HFFc6 (cell line): ENCODE measurements around the gene DGKQ. TPM values are rescaled to one million over a fixed set of nuclear protein-coding genes. Genes with fewer than 3 reads are reported as not detected.

Experiments used
- DNase-seq: peaks from one replicate; pipeline ENCODE4 v3.0.0-alpha.2; 2018
- H3K27ac Mint-ChIP-seq: 2 replicates; pipeline ENCODE4 v1.8.0; 2020; ENCODE audit warnings: mild to moderate bottlenecking, mixed read lengths
- H3K27me3 Mint-ChIP-seq: 2 replicates; pipeline ENCODE4 v1.8.0; 2021; ENCODE audit warnings: mild to moderate bottlenecking, moderate library complexity, mixed read lengths; ENCODE audit not compliant: insufficient read depth
- H3K36me3 Mint-ChIP-seq: 2 replicates; pipeline ENCODE4 v1.8.0; 2021; ENCODE audit warnings: low read depth, mixed read lengths
- H3K4me1 Mint-ChIP-seq: 2 replicates; pipeline ENCODE4 v1.8.0; 2020; ENCODE audit warnings: low read depth, mixed read lengths
- H3K4me3 Mint-ChIP-seq: 2 replicates; pipeline ENCODE4 v1.8.0; 2020; ENCODE audit warnings: mild to moderate bottlenecking, moderate library complexity, mixed read lengths
- H3K9me3 Mint-ChIP-seq: 2 replicates; pipeline ENCODE4 v1.8.0; 2020; ENCODE audit warnings: mild to moderate bottlenecking, mixed read lengths
- total RNA-seq, 6 experiments: library from RNA; stranded (reverse); fragmentation: NEBNext Ultra II Directional; extraction: Animal tissue kit (Norgen Biotek cat#: 25700); gene quantifications; 2 replicates in 1 of 6; 3 replicates in 5 of 6; pipeline ENCODE4 v1.2.3, GENCODE V29; 2021
- TF ChIP-seq, protein P1 (sequence below): fragments of 200-600 bp; sonication (generic); IDR thresholded peaks from 2 replicates; pipeline ENCODE4 v1.5.0; 2021; ENCODE audit warnings: antibody characterized with exemption, mild to moderate bottlenecking

DGKQ gene
- total RNA-seq, 6 experiments from 2014 or later = 11.3 to 14.9 (median 13.1) TPM

DNA sequence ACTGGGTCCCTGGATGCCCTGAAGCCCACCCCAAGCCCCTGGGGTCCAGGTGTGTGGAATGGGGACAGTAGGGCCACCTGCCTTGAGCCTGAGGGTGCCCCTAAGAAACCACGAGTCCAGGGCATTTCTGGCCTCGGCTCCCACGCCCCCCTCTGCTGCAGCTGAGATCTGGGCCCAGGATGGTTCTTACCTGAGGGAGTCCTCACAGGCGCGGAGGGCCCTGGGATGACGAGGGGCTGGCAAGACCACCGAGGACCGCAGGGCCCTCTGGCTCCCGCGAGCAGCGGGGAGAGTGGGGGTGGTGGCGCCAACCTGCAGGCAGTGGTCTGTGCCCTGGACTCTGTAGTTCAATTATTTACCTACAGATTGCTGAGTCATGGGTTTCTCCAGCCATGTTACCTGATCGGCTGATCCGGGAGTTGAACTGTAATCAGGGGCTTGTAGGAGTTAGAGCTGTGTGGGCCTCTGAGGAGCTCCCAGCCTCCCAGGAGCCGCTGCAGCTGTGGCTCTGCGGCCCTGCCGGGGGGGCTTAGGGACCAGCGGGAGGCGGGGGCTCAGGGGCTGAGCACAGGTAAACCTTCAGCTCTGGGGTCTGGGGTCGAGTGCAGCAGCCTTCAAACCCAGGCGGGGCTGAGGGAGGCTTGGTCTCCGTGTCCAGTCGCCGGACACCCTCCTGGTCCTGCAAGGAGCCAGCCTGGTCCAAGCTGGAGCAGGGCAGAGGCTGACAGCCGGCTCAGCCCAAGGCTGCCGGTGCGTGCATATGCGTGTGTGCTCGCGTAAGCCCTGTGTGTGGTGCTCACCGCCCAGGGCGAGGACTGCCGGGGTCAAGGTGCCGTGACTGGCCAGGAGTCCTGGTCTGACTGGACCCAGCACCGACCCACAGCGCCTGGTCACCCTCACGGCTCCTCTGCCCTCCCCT lies 20.0 kb upstream of the DGKQ start, which contains the start of gene SLC26A1:
TSS of gene SLC26A1 (minus strand) at position 294 of the 919 bp plus-strand sequence. CDS start 1,701 bp downstream, outside the sequence.
- Mint-ChIP-seq H3K27ac (no peak within 1 kb of the TSS), H3K36me3 (no peaks in the 10 kb centered on the region), H3K4me3 (no peak within 1 kb of the TSS), H3K4me1 (peaks cover 2% of the 10 kb centered on the region; the same call in 1 of the 2 replicates), H3K27me3 (peaks cover 6% of the 10 kb centered on the region), H3K9me3 (no peaks in the 10 kb centered on the region)
- no peak for DNase-seq
- TF ChIP-seq, protein P1, sequence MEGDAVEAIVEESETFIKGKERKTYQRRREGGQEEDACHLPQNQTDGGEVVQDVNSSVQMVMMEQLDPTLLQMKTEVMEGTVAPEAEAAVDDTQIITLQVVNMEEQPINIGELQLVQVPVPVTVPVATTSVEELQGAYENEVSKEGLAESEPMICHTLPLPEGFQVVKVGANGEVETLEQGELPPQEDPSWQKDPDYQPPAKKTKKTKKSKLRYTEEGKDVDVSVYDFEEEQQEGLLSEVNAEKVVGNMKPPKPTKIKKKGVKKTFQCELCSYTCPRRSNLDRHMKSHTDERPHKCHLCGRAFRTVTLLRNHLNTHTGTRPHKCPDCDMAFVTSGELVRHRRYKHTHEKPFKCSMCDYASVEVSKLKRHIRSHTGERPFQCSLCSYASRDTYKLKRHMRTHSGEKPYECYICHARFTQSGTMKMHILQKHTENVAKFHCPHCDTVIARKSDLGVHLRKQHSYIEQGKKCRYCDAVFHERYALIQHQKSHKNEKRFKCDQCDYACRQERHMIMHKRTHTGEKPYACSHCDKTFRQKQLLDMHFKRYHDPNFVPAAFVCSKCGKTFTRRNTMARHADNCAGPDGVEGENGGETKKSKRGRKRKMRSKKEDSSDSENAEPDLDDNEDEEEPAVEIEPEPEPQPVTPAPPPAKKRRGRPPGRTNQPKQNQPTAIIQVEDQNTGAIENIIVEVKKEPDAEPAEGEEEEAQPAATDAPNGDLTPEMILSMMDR = no peak

DNA sequence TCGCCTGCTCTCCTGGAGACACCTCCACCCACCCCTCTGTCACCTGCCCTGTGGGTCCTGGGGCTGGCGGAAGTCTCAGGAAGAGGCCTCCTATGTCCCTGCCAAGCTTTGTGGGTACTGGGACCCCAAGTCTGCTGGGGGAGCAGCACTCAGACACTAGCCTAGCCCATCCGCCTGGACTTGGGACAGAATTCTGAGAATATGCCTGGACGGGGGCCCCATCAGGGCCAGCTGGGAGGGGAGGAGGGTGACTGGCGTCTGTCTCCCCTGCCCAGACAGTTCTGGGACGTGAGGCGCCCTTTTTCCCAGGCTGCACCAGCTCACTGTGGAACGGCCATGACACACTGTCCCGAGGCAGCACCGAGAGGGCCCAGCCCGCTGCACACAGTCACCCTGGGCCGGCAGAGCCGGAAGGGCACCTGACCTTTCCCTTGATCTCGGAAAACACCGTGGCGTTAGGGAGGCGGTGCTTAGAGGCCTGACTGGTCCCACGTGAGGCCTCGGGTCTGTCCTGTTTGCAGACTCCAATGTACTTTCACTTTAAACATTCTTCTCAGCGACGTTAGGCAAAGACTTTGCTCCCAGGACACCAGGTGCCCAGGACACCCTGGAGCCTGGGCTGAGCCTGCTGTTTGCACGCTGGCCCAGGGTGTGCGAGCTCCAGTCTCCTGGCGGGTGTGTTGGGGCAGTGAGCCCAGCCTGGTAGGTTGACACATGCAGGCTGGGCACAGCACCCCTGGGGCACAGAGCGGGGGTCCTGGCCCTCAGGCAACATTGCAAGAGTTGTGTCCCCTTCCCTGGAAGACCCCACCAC lies 19.1 kb upstream of the DGKQ start:
- no peaks in the 10 kb centered on the region for H3K36me3 Mint-ChIP-seq
- H3K27ac Mint-ChIP-seq = no peak overlapping the region
- TF ChIP-seq, protein P1 = no peak
- peaks cover 6% of the 10 kb centered on the region; the same call in 1 of the 2 replicates for H3K4me1 Mint-ChIP-seq
- no peaks in the 10 kb centered on the region; the same call in 1 of the 2 replicates for H3K27me3 Mint-ChIP-seq
- no peak overlapping the region for H3K4me3 Mint-ChIP-seq
- H3K9me3 Mint-ChIP-seq = no peaks in the 10 kb centered on the region
- DNase-seq = no peak

DNA sequence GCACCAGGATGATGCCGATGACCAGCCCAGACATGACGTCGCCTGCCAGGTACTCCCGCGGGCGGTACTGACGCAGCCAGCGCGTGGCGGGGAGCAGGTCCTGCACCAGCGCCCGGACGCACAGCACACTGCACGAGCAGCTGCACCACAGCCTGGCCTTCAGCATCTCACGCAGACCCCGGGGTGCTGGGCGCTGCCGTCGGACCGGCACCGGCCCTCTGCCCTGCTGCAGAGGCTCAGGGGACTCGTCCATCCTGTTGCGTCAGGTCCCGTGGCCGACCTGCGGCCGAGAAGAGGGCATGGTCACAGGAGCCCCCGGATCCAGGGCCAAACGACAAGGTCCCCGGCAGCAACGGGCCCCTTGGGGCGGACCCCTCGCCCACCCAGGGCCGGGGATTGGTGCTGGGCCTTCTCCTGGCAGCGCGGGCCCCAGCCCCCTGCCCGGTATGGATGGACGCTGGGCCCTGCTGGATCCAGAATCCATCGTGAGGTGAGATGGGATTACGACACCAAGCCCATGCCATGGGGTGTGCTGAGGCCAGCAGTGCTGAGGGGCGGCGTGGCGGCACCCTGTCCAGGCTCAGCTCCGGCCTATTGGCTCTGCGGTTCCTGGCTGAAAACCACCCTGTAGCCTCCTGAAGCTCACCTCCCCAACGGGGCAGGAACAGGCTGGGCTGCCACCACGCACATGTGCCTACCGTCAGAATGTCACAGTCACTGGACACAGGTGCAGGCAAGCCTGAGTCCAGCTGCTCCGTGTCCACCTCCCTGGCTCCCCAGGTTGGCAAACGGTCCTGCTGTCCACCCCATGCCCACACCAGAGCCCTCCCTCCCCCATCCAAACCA lies 18.3 kb upstream of the DGKQ start:
- H3K27me3 Mint-ChIP-seq = no peaks in the 10 kb centered on the region; the same call in 1 of the 2 replicates
- H3K36me3 Mint-ChIP-seq = no peaks in the 10 kb centered on the region
- no peaks in the 10 kb centered on the region for H3K9me3 Mint-ChIP-seq
- no peak for DNase-seq
- peaks cover 6% of the 10 kb centered on the region; the same call in 1 of the 2 replicates for H3K4me1 Mint-ChIP-seq
- H3K4me3 Mint-ChIP-seq = no peak overlapping the region
- TF ChIP-seq, protein P1 = no peak
- no peak overlapping the region for H3K27ac Mint-ChIP-seq

DNA sequence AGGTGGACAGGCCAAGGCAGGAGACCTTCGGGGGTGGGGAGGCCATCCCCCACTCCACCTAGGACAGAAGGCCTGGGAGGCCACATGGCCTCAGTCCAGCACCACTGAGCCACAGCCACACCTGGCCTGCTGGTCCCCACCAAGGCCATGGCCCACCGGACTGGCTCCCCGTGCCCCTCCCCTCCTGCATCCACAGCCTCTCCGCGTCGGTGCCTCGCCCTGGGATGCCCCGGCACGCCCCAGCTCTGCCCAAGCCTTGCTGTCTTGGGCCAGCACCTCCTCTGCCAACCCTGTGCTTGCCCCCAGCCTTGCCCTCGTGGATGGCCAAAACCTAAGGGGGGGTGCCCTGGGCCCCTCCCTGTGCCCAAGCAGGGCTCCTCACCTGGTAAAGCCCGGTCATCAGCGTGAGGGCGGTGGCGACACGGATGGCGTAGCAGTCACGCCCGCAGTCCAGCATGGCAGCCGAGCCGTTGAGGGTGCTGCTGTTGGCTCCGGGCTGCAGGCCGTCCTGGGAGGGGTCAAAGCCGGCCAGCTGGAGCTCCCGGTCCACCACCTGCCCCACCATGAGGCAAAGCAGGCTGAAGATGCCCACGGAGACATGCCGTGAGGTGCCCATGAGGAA lies 17.5 kb upstream of the DGKQ start:
- no peaks in the 10 kb centered on the region; the same call in 1 of the 2 replicates for H3K27me3 Mint-ChIP-seq
- H3K27ac Mint-ChIP-seq = no peak overlapping the region
- DNase-seq = no peak
- TF ChIP-seq, protein P1 = no peak
- H3K36me3 Mint-ChIP-seq = no peaks in the 10 kb centered on the region
- no peaks in the 10 kb centered on the region for H3K9me3 Mint-ChIP-seq
- peaks cover 13% of the 10 kb centered on the region for H3K4me1 Mint-ChIP-seq
- H3K4me3 Mint-ChIP-seq = no peak overlapping the region
